Measurements from ENCODE around the gene MTMR4.

DNA sequence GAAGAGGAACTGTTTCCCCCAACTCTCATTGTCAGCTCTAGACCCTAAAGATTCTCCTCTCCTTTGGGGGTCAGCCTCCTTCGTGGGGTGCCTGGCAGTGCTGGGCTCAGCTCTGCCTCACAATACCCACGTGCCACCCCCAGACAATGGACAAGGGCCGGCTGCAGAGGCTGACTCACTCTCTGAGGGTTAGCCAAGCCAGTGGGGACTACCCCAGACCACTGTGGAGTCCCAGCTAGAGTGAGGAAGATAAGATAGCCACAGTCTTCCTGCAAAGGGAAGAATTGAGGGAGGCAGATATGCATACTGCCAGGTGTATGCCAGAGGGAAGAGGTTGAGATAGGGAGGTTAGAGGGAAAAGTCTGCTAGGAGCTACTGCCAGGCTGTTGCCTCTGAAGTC lies 13.5 kb upstream of the MTMR4 start:
- no peak for TF ChIP-seq CTCF (IDR thresholded peaks at IDR 0.05)
- no peak for TF ChIP-seq POLR2AphosphoS5 (IDR thresholded peaks at IDR 0.05)

All from breast epithelium (tissue), 3 donors.